Stimulated activated naive CD4-positive, alpha-beta T cell treated with Interleukin-2 at 50 U/mL for 16 hours (primary cell): ENCODE measurements around the gene TNFRSF1B.

Experiments used
- DNase-seq: peaks from one replicate; lab custom pipeline; 2025; lab: John Stamatoyannopoulos, UW

Gene TNFRSF1B

GRCh38 chr1:12176298-12177118 is 9.7 kb downstream of the TNFRSF1B start:
- no peak for DNase-seq

GRCh38 chr1:12177156-12177998 is 10.6 kb downstream of the TNFRSF1B start:
- DNase-seq, result no peak

GRCh38 chr1:12177999-12178441 is 11.2 kb downstream of the TNFRSF1B start:
- DNase-seq, result peak; percentile 93

GRCh38 chr1:12178511-12178910 is 11.7 kb downstream of the TNFRSF1B start:
- no peak for DNase-seq

- peak; percentile 83 for DNase-seq
Observed at GRCh38 chr1:12179111-12179519, 12.3 kb downstream of the TNFRSF1B start.

GRCh38 chr1:12179676-12180075 is 12.9 kb downstream of the TNFRSF1B start:
- no peak for DNase-seq

- DNase-seq, result no peak
Observed at GRCh38 chr1:12180315-12180714, 13.5 kb downstream of the TNFRSF1B start.

GRCh38 chr1:12180903-12181302 is 14.1 kb downstream of the TNFRSF1B start:
- no peak for DNase-seq

GRCh38 chr1:12181568-12181967 is 14.8 kb downstream of the TNFRSF1B start:
- no peak for DNase-seq

- no peak for DNase-seq
Observed at GRCh38 chr1:12182410-12182984, 15.7 kb downstream of the TNFRSF1B start.

GRCh38 chr1:12183095-12183794 is 16.5 kb downstream of the TNFRSF1B start:
- DNase-seq, result no peak

- no peak for DNase-seq
Observed at GRCh38 chr1:12184008-12184681, 17.4 kb downstream of the TNFRSF1B start.

- DNase-seq, result no peak
Observed at GRCh38 chr1:12185036-12185917, 18.5 kb downstream of the TNFRSF1B start.

- no peak for DNase-seq
Observed at GRCh38 chr1:12185918-12186678, 19.3 kb downstream of the TNFRSF1B start.

GRCh38 chr1:12186679-12186985 is 19.8 kb downstream of the TNFRSF1B start:
- no peak for DNase-seq

GRCh38 chr1:12188115-12188514 is 21.3 kb downstream of the TNFRSF1B start:
- no peak for DNase-seq

GRCh38 chr1:12188657-12189327 is 22.0 kb downstream of the TNFRSF1B start:
- no peak for DNase-seq

- no peak for DNase-seq
Observed at GRCh38 chr1:12189328-12189682, 22.5 kb downstream of the TNFRSF1B start.
